HepG2 (cell line): Measurements from ENCODE around the gene PANK4. TPM values are rescaled to one million over a fixed set of nuclear protein-coding genes. Genes with fewer than 3 reads are reported as not detected.

Experiments
- E2F1 ChIP-seq: sonication (generic); formaldehyde crosslinking; IDR thresholded peaks from 2 replicates; pipeline ENCODE4 v1.5.0; 2020; ENCODE audit warnings: missing genetic modification reagents
- FOSL2 ChIP-seq: sonication (generic); formaldehyde crosslinking; IDR thresholded peaks from 2 replicates; pipeline ENCODE4 v1.4.0; 2020; ENCODE audit warnings: missing genetic modification reagents
- HNRNPK ChIP-seq: fragments of 200-400 bp; formaldehyde crosslinking; IDR thresholded peaks from 2 replicates; pipeline ENCODE4 v1.6.1; 2018; ENCODE audit warnings: low read length, low read depth, moderate library complexity, mild to moderate bottlenecking; ENCODE audit not compliant: poor library complexity, severe bottlenecking
- KDM1A ChIP-seq: IDR thresholded peaks from 2 replicates; pipeline ENCODE4 v1.6.1; 2016; ENCODE audit warnings: missing compliant biosample characterization
- NCOA1 ChIP-seq: sonication (generic); formaldehyde crosslinking; IDR thresholded peaks from 2 replicates; pipeline ENCODE4 v1.9.0; 2021; ENCODE audit warnings: missing genetic modification reagents
- PHF8 ChIP-seq: sonication (generic); formaldehyde crosslinking; IDR thresholded peaks from 2 replicates; pipeline ENCODE4 v1.5.0; 2020; ENCODE audit warnings: missing genetic modification reagents
- RFXAP ChIP-seq: sonication (generic); formaldehyde crosslinking; IDR thresholded peaks from 2 replicates; pipeline ENCODE4 v1.4.0; 2020; ENCODE audit warnings: missing genetic modification reagents, borderline replicate concordance
- SOX13 ChIP-seq, 3 experiments: fragments of 450-650 bp in 1 of 3; sonication (generic) in 1 of 3; formaldehyde crosslinking in 1 of 3; IDR thresholded peaks in 2 of 3; conservative IDR thresholded peaks in 1 of 3; 2 replicates each; pipeline versions ENCODE4 v1.5.0 to v1.6.1; 2016 to 2020; ENCODE audit warnings: antibody characterized with exemption in 1 of 3, mild to moderate bottlenecking in 1 of 3, missing compliant biosample characterization in 1 of 3, missing genetic modification reagents in 1 of 3, moderate library complexity in 1 of 3
- TGIF2 ChIP-seq: IDR thresholded peaks from 2 replicates; pipeline ENCODE4 v1.6.1; 2016; ENCODE audit warnings: control low read depth, missing compliant biosample characterization
- TOPORS ChIP-seq: sonication (generic); formaldehyde crosslinking; IDR thresholded peaks from 2 replicates; pipeline ENCODE4 v1.8.0; 2023; ENCODE audit warnings: mild to moderate bottlenecking, missing genetic modification reagents
- ZFY ChIP-seq: sonication (generic); formaldehyde crosslinking; IDR thresholded peaks from 2 replicates; pipeline ENCODE4 v1.4.0; 2020; ENCODE audit warnings: missing genetic modification reagents
- ZKSCAN1 ChIP-seq: fragments of 150-350 bp; IDR thresholded peaks from 2 replicates; pipeline ENCODE4 v1.6.1; 2014; ENCODE audit warnings: low read length
- ZNF20 ChIP-seq: sonication (generic); formaldehyde crosslinking; IDR thresholded peaks from 2 replicates; pipeline ENCODE4 v1.4.0; 2020; ENCODE audit warnings: mild to moderate bottlenecking, moderate library complexity, missing genetic modification reagents
- ZNF614 ChIP-seq: IDR thresholded peaks from 2 replicates; pipeline ENCODE4 v1.6.1; 2018; ENCODE audit warnings: missing biosample characterization, missing genetic modification reagents, inconsistent platforms, borderline replicate concordance
- ZNF678 ChIP-seq: sonication (generic); formaldehyde crosslinking; IDR thresholded peaks from 2 replicates; pipeline ENCODE4 v1.4.0; 2020; ENCODE audit warnings: mild to moderate bottlenecking, missing genetic modification reagents
- ZNF766 ChIP-seq: sonication (generic); formaldehyde crosslinking; IDR thresholded peaks from 2 replicates; pipeline ENCODE4 v1.5.0; 2020; ENCODE audit warnings: missing genetic modification reagents, borderline replicate concordance
- polyA plus RNA-seq, 8 experiments: library from polyadenylated mRNA; depleted of rRNA in 3 of 8; stranded (reverse) in 7 of 8; unstranded in 1 of 8; fragments of >200 nt; fragmentation: Illumina TruSeq in 4 of 8; extraction: Trizol in 4 of 8; gene quantifications; 2 replicates each; pipeline versions ENCODE4 v1.2.1 to v1.2.3, GENCODE V29; 2011 to 2016; ENCODE audit warnings: low read depth in 4 of 8, missing spikeins in 1 of 8, mixed read lengths in 1 of 8; ENCODE audit not compliant: insufficient read depth in 1 of 8
- total RNA-seq, 5 experiments: library from RNA; depleted of rRNA; stranded (reverse); fragments of >200 nt; fragmentation: Illumina TruSeq; extraction: Trizol; gene quantifications; 2 replicates each; pipeline ENCODE4 v1.2.3, GENCODE V29; 2016; ENCODE audit warnings: low read depth in 1 of 5
- TF ChIP-seq, protein P1 (sequence below): sonication (generic); formaldehyde crosslinking; IDR thresholded peaks from 2 replicates; pipeline ENCODE4 v1.9.0; 2022; ENCODE audit warnings: missing genetic modification reagents, mild to moderate bottlenecking, borderline replicate concordance
- TF ChIP-seq, protein P2 (sequence below): sonication (generic); formaldehyde crosslinking; IDR thresholded peaks from 2 replicates; pipeline ENCODE4 v1.5.0; 2020; ENCODE audit warnings: mild to moderate bottlenecking, missing genetic modification reagents
- TF ChIP-seq, protein P3 (sequence below): sonication (generic); formaldehyde crosslinking; IDR thresholded peaks from 2 replicates; pipeline ENCODE4 v1.5.0; 2020; ENCODE audit warnings: mild to moderate bottlenecking, missing genetic modification reagents

The PANK4 gene
- total and polyA plus RNA-seq, 2 of the 13 experiments (the other 11 are each of a cell fraction or from before 2014, with no cell fraction given): 17.4 to 19.3 TPM

DNA sequence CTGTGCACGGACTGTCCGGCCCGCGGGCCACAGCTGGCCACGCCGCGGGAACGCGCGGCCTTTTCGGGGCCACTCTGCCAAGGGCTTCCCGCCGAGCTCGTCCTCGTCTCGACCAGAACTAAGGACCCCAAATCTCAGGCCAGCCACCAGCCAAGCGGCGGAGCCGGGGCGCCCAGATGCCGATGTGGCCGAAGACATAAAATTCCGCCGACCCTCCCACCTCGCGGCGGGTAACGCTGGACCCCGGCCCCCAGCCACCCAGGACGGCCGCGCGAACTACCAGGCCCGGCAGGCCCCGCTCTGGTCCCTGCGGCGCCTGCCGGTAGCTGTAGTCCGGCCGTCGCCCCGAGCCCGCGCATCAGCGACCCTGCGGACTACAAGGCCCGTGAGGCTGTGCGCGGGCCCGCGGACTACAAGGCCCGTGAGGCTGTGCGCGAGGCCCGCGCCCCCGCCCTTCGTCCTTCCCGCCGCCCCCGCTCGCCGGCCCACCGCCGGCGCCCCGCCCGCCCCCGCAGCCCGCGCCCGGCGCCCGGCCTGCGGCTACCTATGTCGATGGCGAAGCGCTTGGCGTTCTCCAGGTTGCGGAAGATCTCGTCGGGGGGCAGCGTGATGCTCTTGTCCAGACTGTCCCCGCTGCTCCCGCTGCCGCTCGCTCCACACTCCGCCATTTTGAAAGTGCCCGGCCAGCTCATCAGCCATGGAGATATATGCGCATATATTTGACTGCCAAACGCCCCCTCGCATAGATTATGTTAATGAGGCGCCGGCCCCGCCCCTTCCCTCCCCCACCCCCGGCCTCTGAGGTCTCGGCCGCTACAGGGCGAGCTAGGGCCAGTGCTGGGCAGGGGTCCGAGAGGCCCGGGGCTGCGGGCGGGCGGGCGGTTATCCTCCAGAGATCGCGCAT, at the start of gene PANK4 (continued):
- TF ChIP-seq RFXAP (CRISPR knock-in tag) (no peak), KDM1A (CRISPR knock-in tag) (no peak), ZNF678 (CRISPR knock-in tag) (no peak), ZNF20 (no peak), SOX13 (IDR thresholded peaks at IDR 0.05) (no peak), SOX13 (CRISPR knock-in tag; conservative IDR thresholded peaks at IDR 0.05 in 1 of 2, IDR thresholded peaks at IDR 0.05 in 1 of 2) (no peak), ZFY (CRISPR knock-in tag) (peak; percentile 94), TGIF2 (CRISPR knock-in tag) (no peak), HNRNPK (peak; percentile 46), E2F1 (CRISPR knock-in tag) (peak; percentile 61; the same call in 1 of the 2 replicates), FOSL2 (CRISPR knock-in tag) (no peak), ZNF766 (CRISPR knock-in tag) (no peak), TOPORS (no peak), NCOA1 (CRISPR knock-in tag) (no peak), ZNF614 (CRISPR knock-in tag) (no peak), ZKSCAN1 (no peak), PHF8 (CRISPR knock-in tag) (peak; percentile 69)
- TF ChIP-seq, protein P1, sequence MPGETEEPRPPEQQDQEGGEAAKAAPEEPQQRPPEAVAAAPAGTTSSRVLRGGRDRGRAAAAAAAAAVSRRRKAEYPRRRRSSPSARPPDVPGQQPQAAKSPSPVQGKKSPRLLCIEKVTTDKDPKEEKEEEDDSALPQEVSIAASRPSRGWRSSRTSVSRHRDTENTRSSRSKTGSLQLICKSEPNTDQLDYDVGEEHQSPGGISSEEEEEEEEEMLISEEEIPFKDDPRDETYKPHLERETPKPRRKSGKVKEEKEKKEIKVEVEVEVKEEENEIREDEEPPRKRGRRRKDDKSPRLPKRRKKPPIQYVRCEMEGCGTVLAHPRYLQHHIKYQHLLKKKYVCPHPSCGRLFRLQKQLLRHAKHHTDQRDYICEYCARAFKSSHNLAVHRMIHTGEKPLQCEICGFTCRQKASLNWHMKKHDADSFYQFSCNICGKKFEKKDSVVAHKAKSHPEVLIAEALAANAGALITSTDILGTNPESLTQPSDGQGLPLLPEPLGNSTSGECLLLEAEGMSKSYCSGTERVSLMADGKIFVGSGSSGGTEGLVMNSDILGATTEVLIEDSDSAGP (CRISPR knock-in tag): no peak; the same call in 1 of the 2 replicates
- TF ChIP-seq, protein P2, sequence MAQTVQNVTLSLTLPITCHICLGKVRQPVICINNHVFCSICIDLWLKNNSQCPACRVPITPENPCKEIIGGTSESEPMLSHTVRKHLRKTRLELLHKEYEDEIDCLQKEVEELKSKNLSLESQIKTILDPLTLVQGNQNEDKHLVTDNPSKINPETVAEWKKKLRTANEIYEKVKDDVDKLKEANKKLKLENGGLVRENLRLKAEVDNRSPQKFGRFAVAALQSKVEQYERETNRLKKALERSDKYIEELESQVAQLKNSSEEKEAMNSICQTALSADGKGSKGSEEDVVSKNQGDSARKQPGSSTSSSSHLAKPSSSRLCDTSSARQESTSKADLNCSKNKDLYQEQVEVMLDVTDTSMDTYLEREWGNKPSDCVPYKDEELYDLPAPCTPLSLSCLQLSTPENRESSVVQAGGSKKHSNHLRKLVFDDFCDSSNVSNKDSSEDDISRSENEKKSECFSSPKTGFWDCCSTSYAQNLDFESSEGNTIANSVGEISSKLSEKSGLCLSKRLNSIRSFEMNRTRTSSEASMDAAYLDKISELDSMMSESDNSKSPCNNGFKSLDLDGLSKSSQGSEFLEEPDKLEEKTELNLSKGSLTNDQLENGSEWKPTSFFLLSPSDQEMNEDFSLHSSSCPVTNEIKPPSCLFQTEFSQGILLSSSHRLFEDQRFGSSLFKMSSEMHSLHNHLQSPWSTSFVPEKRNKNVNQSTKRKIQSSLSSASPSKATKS (CRISPR knock-in tag): no peak
- TF ChIP-seq, protein P3, sequence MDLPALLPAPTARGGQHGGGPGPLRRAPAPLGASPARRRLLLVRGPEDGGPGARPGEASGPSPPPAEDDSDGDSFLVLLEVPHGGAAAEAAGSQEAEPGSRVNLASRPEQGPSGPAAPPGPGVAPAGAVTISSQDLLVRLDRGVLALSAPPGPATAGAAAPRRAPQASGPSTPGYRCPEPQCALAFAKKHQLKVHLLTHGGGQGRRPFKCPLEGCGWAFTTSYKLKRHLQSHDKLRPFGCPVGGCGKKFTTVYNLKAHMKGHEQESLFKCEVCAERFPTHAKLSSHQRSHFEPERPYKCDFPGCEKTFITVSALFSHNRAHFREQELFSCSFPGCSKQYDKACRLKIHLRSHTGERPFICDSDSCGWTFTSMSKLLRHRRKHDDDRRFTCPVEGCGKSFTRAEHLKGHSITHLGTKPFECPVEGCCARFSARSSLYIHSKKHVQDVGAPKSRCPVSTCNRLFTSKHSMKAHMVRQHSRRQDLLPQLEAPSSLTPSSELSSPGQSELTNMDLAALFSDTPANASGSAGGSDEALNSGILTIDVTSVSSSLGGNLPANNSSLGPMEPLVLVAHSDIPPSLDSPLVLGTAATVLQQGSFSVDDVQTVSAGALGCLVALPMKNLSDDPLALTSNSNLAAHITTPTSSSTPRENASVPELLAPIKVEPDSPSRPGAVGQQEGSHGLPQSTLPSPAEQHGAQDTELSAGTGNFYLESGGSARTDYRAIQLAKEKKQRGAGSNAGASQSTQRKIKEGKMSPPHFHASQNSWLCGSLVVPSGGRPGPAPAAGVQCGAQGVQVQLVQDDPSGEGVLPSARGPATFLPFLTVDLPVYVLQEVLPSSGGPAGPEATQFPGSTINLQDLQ (CRISPR knock-in tag): no peak
